GM12801 (cell line): ENCODE results near the gene DNAAF1.

Experiments
- CTCF ChIP-seq: IDR thresholded peaks from one replicate; pipeline ENCODE4 v1.5.1; 2011; ENCODE audit warnings: control low read depth; ENCODE audit not compliant: insufficient read length; ENCODE audit errors: extremely low read depth

Gene DNAAF1

GRCh38 chr16:84105948-84106740 lies 39.0 kb upstream of the DNAAF1 start:
- TF ChIP-seq CTCF: no peak

- TF ChIP-seq CTCF: no peak
Observed at GRCh38 chr16:84107921-84108320, 37.2 kb upstream of the DNAAF1 start.

- no peak for TF ChIP-seq CTCF
Observed at GRCh38 chr16:84109598-84110335, 35.3 kb upstream of the DNAAF1 start.

GRCh38 chr16:84110527-84110926 lies 34.6 kb upstream of the DNAAF1 start:
- TF ChIP-seq CTCF: no peak

GRCh38 chr16:84111525-84111924 lies 33.6 kb upstream of the DNAAF1 start:
- no peak for TF ChIP-seq CTCF

- TF ChIP-seq CTCF: no peak
Observed at GRCh38 chr16:84115919-84116719, 29.0 kb upstream of the DNAAF1 start.

- TF ChIP-seq CTCF: no peak
Observed at GRCh38 chr16:84116720-84117493, 28.2 kb upstream of the DNAAF1 start, which contains the start of gene MBTPS1. MBTPS1 (minus strand) TSS chr16:84116942; CDS start chr16:84101783, 15,159 bp downstream.
